ENCODE measurements around the gene PKMYT1.

The PKMYT1 gene

GRCh38 chr16:3000540-3000939, 20.3 kb upstream of the PKMYT1 start:
- no peak for DNase-seq (ENCODE audit: low read depth in 1 of 2, low spot score in 1 of 2)

- no peak for DNase-seq (ENCODE audit: low read depth in 1 of 2, low spot score in 1 of 2)
These were observed 19.7 kb upstream of the PKMYT1 start for GRCh38 chr16:2999929-3000328.

GRCh38 chr16:2996298-2996697, 16.1 kb upstream of the PKMYT1 start:
- DNase-seq (ENCODE audit: low read depth in 1 of 2, low spot score in 1 of 2), result no peak

- no peak for DNase-seq (ENCODE audit: low read depth in 1 of 2, low spot score in 1 of 2)
These were observed 12.3 kb upstream of the PKMYT1 start for GRCh38 chr16:2992383-2993081.

DNA sequence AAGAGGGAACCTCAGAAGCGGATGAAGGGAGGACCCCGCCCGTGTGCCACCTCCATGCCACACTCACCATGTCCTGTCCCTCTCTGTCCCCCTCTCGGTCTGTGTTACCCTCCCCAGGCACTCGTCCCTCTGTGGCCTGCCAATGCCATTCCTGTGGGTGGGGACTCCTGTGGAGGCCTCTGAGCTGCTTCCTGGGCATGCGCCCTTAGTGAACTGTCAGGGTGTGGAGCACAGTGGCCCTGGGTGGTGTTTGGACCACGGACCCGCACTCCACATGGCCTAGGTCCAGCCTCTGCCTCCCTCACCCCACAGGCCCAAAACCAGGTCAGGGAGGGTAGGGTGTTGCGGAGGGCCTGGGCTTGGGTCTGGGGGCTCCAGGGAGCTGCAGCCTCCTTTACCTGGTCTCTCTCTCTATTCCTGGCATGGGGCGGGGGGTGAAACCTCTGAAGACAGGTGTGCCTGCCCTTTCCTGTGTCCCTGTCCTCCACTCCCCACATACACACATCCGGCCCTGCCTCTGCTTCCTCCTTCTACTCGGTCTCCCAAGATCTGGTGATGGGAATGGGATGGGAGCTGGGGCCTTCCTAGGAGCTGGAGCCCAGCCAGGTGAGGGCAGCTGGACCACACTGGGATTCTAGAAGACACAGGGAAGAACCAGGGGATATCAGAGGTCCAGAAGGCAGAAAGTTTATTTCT, 11.5 kb upstream of the PKMYT1 start:
- no peak for DNase-seq (ENCODE audit: low read depth in 1 of 2, low spot score in 1 of 2)

DNA sequence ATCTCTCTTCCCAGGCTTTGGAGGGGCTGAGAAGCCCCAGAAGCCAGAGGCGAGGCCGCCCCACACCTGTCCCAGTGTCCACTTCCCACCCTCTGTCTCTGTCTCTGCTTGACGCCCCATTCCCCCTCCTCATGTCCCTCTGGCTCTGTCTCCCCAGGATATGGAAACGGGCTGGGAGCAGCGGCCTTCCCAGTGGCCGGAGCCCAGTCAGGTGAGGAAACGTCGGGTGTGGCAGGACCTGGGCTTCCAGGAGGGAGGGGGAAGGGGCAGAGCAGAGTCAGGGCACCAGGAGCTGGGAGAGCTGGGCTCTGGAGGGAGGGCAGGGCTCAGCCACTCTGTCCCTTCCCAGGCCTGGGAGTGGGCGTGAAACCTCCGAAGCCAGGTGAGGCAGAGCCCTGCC, 10.6 kb upstream of the PKMYT1 start:
- no peak for DNase-seq (ENCODE audit: low read depth in 1 of 2, low spot score in 1 of 2)

- no peak for DNase-seq (ENCODE audit: low read depth in 1 of 2, low spot score in 1 of 2)
These were observed 8.4 kb upstream of the PKMYT1 start for GRCh38 chr16:2988590-2989099.

DNA sequence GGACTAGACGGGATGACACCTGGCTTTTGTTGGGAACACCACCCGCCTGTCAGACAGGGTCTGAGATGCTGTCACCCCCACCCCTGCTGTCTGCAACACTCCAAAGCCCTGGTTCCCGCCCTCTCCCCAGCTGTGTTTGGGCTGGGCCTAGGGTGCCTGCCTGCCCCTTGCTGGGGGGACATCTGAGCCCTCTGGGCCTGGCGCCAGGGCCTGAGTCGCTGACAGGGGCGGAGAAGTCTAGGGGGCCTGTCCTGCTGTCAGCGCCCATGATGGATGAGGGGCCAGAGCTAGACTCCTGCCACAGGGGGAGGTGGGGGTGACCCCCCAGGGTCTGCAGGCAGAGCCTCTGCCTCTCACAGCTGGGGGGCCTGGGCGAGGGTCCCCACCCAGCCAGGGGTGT, 7.6 kb upstream of the PKMYT1 start:
- no peak for DNase-seq (ENCODE audit: low read depth in 1 of 2, low spot score in 1 of 2)

- DNase-seq (ENCODE audit: low read depth in 1 of 2, low spot score in 1 of 2), result no peak
These were observed 7.0 kb upstream of the PKMYT1 start for GRCh38 chr16:2987286-2987685.

GRCh38 chr16:2986623-2987188, 6.5 kb upstream of the PKMYT1 start:
- no peak for DNase-seq (ENCODE audit: low read depth in 1 of 2, low spot score in 1 of 2)

DNA sequence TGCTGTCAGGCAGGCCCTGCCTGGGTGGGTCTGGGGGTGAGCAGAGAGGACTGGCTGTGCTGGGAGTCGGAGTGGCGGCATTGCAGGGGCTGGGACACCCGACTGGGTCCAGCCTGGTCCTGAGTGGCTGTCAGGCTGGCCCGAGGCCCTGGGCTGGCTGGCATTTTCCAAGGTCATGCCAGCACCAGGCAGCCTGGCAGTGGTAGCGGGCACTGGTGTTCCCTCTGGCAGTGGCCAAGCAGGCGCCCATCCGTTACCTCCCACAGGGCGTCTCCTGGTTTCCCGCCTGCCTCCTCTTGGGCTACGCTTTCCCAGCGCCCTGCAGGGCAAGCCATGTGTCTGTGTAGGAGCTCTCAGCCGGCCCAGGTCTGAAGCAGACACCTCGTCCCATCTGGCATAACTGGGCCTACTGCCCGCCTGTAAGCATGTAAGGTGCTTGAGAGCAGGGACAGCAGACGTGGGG, 5.7 kb upstream of the PKMYT1 start:
- DNase-seq (ENCODE audit: low read depth in 1 of 2, low spot score in 1 of 2), result no peak

- DNase-seq (ENCODE audit: low read depth in 1 of 2, low spot score in 1 of 2), result no peak
These were observed 5.2 kb upstream of the PKMYT1 start for GRCh38 chr16:2985462-2985861.

- peak; percentile 49 to 60 for DNase-seq (ENCODE audit: low read depth in 1 of 2, low spot score in 1 of 2)
These were observed 3.5 kb upstream of the PKMYT1 start for GRCh38 chr16:2983706-2984136.

DNA sequence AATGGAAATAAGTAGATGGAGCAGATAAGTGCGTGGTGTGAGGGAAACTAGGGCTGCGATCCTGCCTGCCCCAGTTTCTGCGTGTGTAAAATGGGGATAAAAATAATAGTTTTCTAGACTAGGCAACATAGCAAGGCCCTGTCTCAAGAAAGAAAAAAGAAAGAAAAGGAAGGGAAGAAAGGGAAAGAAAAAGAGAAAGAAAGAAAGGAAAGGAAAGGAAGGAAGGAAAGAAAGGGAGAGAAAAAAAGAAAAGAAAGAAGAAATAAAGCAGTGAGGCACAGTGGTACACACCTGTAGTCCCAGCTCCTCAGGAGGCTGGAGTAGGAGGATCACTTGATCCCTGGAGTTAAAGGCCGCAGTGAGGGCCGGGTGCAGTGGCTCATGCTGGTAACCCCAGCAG, 2.2 kb upstream of the PKMYT1 start:
- no peak for DNase-seq (ENCODE audit: low read depth in 1 of 2, low spot score in 1 of 2)

DNA sequence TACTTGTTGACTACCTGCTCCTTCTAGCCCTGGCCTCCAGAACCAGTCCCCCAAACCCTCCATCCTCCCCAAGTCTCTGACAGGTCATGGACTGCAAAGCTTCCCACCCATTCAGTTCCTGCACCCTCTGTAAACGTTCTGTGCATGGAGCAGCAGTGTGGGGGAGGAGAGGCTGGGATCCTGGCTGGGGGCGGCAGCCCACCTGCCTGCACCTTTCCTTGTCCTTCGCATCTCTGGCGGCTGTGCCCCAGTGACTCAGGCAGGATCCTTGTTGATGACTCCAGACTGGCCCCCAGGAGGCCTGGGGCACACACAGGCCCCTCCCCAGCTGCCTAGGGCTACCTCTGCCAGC, 1.6 kb upstream of the PKMYT1 start:
- DNase-seq (ENCODE audit: low read depth in 1 of 2, low spot score in 1 of 2), result no peak

DNA sequence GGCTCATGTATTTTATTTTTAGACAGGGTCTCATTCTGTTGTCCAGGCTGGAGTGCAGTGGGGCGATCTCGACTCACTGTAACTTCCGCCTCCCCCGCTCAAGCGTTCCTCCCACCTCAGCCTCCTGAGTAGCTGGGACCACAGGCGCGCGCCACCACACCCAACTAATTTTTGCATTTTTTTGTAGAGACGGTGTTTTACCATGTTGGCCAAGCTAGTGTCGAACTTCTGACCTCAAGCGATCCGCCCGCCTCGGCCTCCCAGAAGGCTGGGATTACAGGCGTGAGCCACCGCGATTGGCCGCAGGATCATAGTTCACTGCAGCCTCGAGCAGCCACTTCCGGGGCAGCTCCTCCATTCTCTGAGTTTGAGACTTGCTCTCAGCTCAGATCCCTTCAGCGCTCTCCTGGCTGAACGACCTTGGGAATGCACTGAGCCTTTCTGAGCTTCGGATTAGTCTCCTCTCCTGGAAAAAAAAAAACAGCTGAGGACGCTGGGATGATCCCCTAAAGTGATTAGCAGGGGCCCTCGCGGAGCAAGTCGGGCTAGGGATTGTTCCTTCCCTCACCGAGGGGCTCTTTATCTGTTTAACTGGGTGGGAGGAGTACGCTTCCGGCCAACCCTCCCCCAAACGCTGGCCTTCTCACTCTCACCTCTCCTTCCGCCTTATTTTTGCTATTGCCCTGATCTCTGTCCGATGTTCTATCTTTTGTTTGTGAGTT, 1.1 kb upstream of the PKMYT1 start:
- DNase-seq (ENCODE audit: low read depth in 1 of 2, low spot score in 1 of 2), result no peak

GRCh38 chr16:2979669-2980226, 498 bp downstream of the PKMYT1 start:
- no peak for DNase-seq (ENCODE audit: low read depth in 1 of 2, low spot score in 1 of 2)

- DNase-seq (ENCODE audit: low read depth in 1 of 2, low spot score in 1 of 2), result no peak
These were observed 2.8 kb downstream of the PKMYT1 start for GRCh38 chr16:2977440-2977839.

- DNase-seq (ENCODE audit: low read depth in 1 of 2, low spot score in 1 of 2), result no peak
These were observed 3.6 kb downstream of the PKMYT1 start for GRCh38 chr16:2976673-2977072.

DNA sequence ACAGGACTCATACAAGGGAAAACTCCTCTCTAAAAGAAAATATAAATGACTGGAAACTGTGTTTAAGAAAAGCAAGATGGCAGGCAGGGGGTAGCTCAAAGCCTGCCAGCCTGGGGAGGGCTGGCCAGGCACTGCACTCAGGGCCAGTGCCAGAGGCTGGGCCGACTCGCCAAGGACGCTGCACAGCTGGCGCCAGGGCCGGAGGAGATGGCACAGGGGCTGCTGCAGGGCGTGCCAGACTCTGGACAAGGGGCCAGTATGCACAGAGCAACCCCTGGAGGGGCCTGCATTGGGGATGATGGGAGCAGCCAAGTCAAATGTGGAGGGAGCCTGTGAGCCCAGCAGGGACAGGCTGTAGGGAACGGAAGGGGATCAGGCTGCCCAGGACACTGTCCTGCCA, 4.0 kb downstream of the PKMYT1 start:
- DNase-seq (ENCODE audit: low read depth in 1 of 2, low spot score in 1 of 2), result no peak

GRCh38 chr16:2975161-2975795, 5.0 kb downstream of the PKMYT1 start:
- DNase-seq (ENCODE audit: low read depth in 1 of 2, low spot score in 1 of 2), result no peak

Measured in stimulated activated CD4-positive, alpha-beta T cell treated with anti-CD3 and anti-CD28 coated beads, Interleukin-15, amount 100 ng/mL, for 1 hour (primary cell).